GM23248 (cell line): ENCODE results near the gene CSNK1G1.

Source experiments
- EZH2 ChIP-seq: fragments of 200-600 bp; sonication (generic); IDR thresholded peaks from 2 replicates; pipeline ENCODE4 v1.6.1; 2018; ENCODE audit warnings: antibody characterized with exemption, mild to moderate bottlenecking; ENCODE audit not compliant: insufficient read depth, poor library complexity, severe bottlenecking
- EZH2phosphoT487 ChIP-seq: fragments of 200-600 bp; sonication (generic); IDR thresholded peaks from 2 replicates; pipeline ENCODE4 v1.6.1; 2018; ENCODE audit warnings: antibody characterized with exemption, moderate library complexity, mild to moderate bottlenecking, low read depth; ENCODE audit not compliant: insufficient read depth

GRCh38 chr15:64289550-64289949 lies 66.4 kb downstream of the CSNK1G1 start:
- TF ChIP-seq EZH2phosphoT487 (no peak), EZH2 (no peak)
